Right atrium auricular region (tissue), 2 donors: Measurements from ENCODE around the gene C1QBP. TPM values are rescaled to one million over a fixed set of nuclear protein-coding genes. Genes with fewer than 3 reads are reported as not detected.

Experiments used
- DNase-seq: peaks from one replicate; pipeline ENCODE4 v3.0.0-alpha.2; 2019; ENCODE audit warnings: low spot score
- H3K27ac ChIP-seq, 2 donors: fragments of 200-600 bp; sonication (generic); 1 replicate in 1 of 2; 2 replicates in 1 of 2; pipeline ENCODE4 v1.5.1; 2016 to 2019
- H3K27me3 ChIP-seq, 2 donors: fragments of 200-600 bp; sonication (generic); one replicate each; pipeline versions ENCODE4 v1.5.1 to v1.6.0; 2017 to 2019
- H3K36me3 ChIP-seq: fragments of 200-600 bp; sonication (generic); one replicate; pipeline ENCODE4 v1.5.1; 2016
- H3K4me1 ChIP-seq, 2 donors: fragments of 200-600 bp; sonication (generic); one replicate each; pipeline versions ENCODE4 v1.5.1 to v1.6.0; 2017 to 2019
- H3K4me3 ChIP-seq, 2 donors: fragments of 200-600 bp; sonication (generic); 1 replicate in 1 of 2; 2 replicates in 1 of 2; pipeline ENCODE4 v1.5.1; 2017 to 2019; ENCODE audit warnings: mild to moderate bottlenecking in 1 of 2, moderate library complexity in 1 of 2
- H3K9me3 ChIP-seq, 2 donors: fragments of 200-600 bp; sonication (generic); one replicate each; pipeline ENCODE4 v1.5.1; 2019
- total RNA-seq, 2 donors: library from RNA; depleted of rRNA; stranded (reverse); fragments of >200 nt; gene quantifications; one replicate each; pipeline ENCODE4 v1.1.0, GENCODE V29; 2016
- TF ChIP-seq, protein P1 (sequence below), 2 donors: fragments of 200-600 bp; sonication (generic); IDR thresholded peaks; one replicate each; pipeline ENCODE4 v1.5.1; 2019; ENCODE audit warnings: antibody characterized with exemption in 2 of 2

The C1QBP gene
- total RNA-seq, 2 donors from 2014 or later, result 82.8 to 126 TPM

DNA sequence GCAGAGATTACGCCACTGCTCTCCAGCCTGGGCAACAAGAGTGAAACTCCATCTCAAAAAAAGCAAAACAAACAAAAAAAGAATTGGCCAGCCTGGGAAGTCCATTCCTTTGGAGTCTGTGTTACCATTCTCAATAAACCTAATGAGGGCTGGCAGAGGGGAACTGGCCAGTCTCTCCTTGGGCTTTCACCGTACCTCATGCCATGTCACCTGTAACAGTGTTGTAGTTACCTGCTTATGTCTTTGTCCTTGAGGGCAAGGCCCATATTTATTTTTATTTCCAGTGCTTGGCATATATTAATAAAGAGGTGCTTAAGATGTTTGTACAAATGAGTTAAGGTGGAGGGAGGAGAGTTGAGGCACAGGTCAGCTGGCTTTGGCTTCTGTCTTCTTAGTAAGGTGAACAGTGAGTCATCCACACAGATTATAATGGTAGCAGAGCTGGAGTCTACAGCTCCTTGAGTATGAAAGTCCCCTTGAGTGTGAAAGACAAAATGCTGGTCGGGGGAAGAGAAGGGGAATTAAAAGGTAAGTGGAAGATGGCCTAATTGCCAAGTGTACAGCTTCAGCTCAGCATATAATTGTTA lies 8.4 kb downstream of the C1QBP start:
- Histone ChIP-seq H3K27ac (no peak overlapping the region), H3K4me1 (no peaks in the 10 kb centered on the region), H3K27me3 (no peaks in the 10 kb centered on the region), H3K9me3 (no peaks in the 10 kb centered on the region), H3K4me3 (no peak overlapping the region), H3K36me3 (peaks cover 74% of the 10 kb centered on the region)
- DNase-seq, result no peak
- TF ChIP-seq, protein P1, sequence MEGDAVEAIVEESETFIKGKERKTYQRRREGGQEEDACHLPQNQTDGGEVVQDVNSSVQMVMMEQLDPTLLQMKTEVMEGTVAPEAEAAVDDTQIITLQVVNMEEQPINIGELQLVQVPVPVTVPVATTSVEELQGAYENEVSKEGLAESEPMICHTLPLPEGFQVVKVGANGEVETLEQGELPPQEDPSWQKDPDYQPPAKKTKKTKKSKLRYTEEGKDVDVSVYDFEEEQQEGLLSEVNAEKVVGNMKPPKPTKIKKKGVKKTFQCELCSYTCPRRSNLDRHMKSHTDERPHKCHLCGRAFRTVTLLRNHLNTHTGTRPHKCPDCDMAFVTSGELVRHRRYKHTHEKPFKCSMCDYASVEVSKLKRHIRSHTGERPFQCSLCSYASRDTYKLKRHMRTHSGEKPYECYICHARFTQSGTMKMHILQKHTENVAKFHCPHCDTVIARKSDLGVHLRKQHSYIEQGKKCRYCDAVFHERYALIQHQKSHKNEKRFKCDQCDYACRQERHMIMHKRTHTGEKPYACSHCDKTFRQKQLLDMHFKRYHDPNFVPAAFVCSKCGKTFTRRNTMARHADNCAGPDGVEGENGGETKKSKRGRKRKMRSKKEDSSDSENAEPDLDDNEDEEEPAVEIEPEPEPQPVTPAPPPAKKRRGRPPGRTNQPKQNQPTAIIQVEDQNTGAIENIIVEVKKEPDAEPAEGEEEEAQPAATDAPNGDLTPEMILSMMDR (IDR thresholded peaks at IDR 0.05), result no peak

- peaks cover 74% of the 10 kb centered on the region for H3K36me3 ChIP-seq
- TF ChIP-seq, protein P1 (IDR thresholded peaks at IDR 0.05), result no peak
Measured at GRCh38 chr17:5429191-5429887, 9.6 kb downstream of the C1QBP start.

GRCh38 chr17:5425826-5426225 lies 13.1 kb downstream of the C1QBP start:
- H3K4me1 ChIP-seq, result peaks cover 0 to 8% of the 10 kb centered on the region in 2 donors
- TF ChIP-seq, protein P1 (IDR thresholded peaks at IDR 0.05), result no peak
- no peak overlapping the region for H3K27ac ChIP-seq
- DNase-seq, result no peak
- H3K27me3 ChIP-seq, result no peaks in the 10 kb centered on the region
- no peaks in the 10 kb centered on the region for H3K9me3 ChIP-seq
- H3K36me3 ChIP-seq, result peaks cover 71% of the 10 kb centered on the region
- no peak overlapping the region for H3K4me3 ChIP-seq

More at GRCh38 chr17:5429191-5429887, 9.6 kb downstream of the C1QBP start:
- H3K9me3 ChIP-seq, result no peaks in the 10 kb centered on the region
- DNase-seq, result no peak
- H3K27me3 ChIP-seq, result no peaks in the 10 kb centered on the region
- H3K4me3 ChIP-seq, result no peak overlapping the region
- H3K27ac ChIP-seq, result no peak overlapping the region
- no peaks in the 10 kb centered on the region for H3K4me1 ChIP-seq

- no peak overlapping the region for H3K4me3 ChIP-seq
- H3K9me3 ChIP-seq, result no peaks in the 10 kb centered on the region
- H3K27ac ChIP-seq, result no peak overlapping the region
- H3K4me1 ChIP-seq, result peaks cover 0 to 13% of the 10 kb centered on the region in 2 donors
- TF ChIP-seq, protein P1 (IDR thresholded peaks at IDR 0.05), result no peak
- H3K36me3 ChIP-seq, result peaks cover 68% of the 10 kb centered on the region
- DNase-seq, result no peak
- H3K27me3 ChIP-seq, result no peaks in the 10 kb centered on the region
Measured at GRCh38 chr17:5424909-5425308, 14.0 kb downstream of the C1QBP start.

- Histone ChIP-seq H3K36me3 (peaks cover 57% of the 10 kb centered on the region), H3K4me3 (no peak overlapping the region), H3K27ac (no peak overlapping the region), H3K4me1 (peaks cover 0 to 27% of the 10 kb centered on the region in 2 donors), H3K9me3 (no peaks in the 10 kb centered on the region), H3K27me3 (no peaks in the 10 kb centered on the region)
- TF ChIP-seq, protein P1 (IDR thresholded peaks at IDR 0.05), result no peak
- DNase-seq, result no peak
Measured at GRCh38 chr17:5422505-5422904, 16.4 kb downstream of the C1QBP start.
